Osteoblast (primary cell): Measurements from ENCODE around the gene CRYBG2. TPM values are rescaled to one million over a fixed set of nuclear protein-coding genes. Genes with fewer than 3 reads are reported as not detected.

Source experiments
- DNase-seq: peaks from one replicate; pipeline ENCODE4 v3.0.0; 2011; ENCODE audit warnings: low spot score, mixed read lengths; ENCODE audit not compliant: insufficient read length; ENCODE audit errors: missing footprints
- H2AFZ ChIP-seq: 2 replicates; pipeline ENCODE4 v1.6.0; 2011; ENCODE audit warnings: mild to moderate bottlenecking, low read length
- H3K27ac ChIP-seq: 2 replicates; pipeline ENCODE4 v1.5.1; 2011; ENCODE audit warnings: mild to moderate bottlenecking, low read depth, low read length, moderate library complexity
- H3K27me3 ChIP-seq: 2 replicates; pipeline ENCODE4 v1.6.0; 2012; ENCODE audit warnings: mild to moderate bottlenecking, control low read depth, inconsistent platforms, low read length, moderate library complexity; ENCODE audit not compliant: insufficient read depth
- H3K36me3 ChIP-seq: 2 replicates; pipeline ENCODE4 v1.5.1; 2011; ENCODE audit warnings: mild to moderate bottlenecking, low read length, control low read depth, moderate library complexity; ENCODE audit not compliant: insufficient read depth
- H3K4me1 ChIP-seq: 2 replicates; pipeline ENCODE4 v1.5.1; 2011; ENCODE audit warnings: mild to moderate bottlenecking, low read length, control low read depth, moderate library complexity; ENCODE audit not compliant: insufficient read depth
- H3K4me2 ChIP-seq: 2 replicates; pipeline ENCODE4 v1.6.0; 2011; ENCODE audit warnings: mild to moderate bottlenecking, low read length; ENCODE audit not compliant: insufficient read depth
- H3K4me3 ChIP-seq: fragments of 200-600 bp; sonication (generic); 3 replicates; pipeline ENCODE4 v1.5.1; 2012; ENCODE audit warnings: mild to moderate bottlenecking, low read length, inconsistent platforms; ENCODE audit not compliant: insufficient read depth
- H3K79me2 ChIP-seq: 2 replicates; pipeline ENCODE4 v1.6.0; 2012; ENCODE audit warnings: mild to moderate bottlenecking, low read length, control low read depth, inconsistent platforms; ENCODE audit not compliant: insufficient read depth
- H3K9me3 ChIP-seq: 2 replicates; pipeline ENCODE4 v1.5.1; 2011; ENCODE audit warnings: low read depth, low read length, control low read depth
- H4K20me1 ChIP-seq: 2 replicates; pipeline ENCODE4 v1.6.0; 2012; ENCODE audit warnings: mild to moderate bottlenecking, low read length, control low read depth; ENCODE audit not compliant: insufficient read depth
- total RNA-seq: library from RNA; depleted of rRNA; stranded (reverse); fragments of >200 nt; gene quantifications from 2 replicates; pipeline ENCODE4 v1.2.3, GENCODE V29; 2012
- TF ChIP-seq, protein P1 (sequence below): IDR thresholded peaks from 2 replicates; pipeline ENCODE4 v1.5.1; 2011; ENCODE audit warnings: mild to moderate bottlenecking, low read depth, low read length, moderate library complexity; ENCODE audit errors: extremely low read depth

Gene CRYBG2
- total RNA-seq, 1 donor: not detected

DNA sequence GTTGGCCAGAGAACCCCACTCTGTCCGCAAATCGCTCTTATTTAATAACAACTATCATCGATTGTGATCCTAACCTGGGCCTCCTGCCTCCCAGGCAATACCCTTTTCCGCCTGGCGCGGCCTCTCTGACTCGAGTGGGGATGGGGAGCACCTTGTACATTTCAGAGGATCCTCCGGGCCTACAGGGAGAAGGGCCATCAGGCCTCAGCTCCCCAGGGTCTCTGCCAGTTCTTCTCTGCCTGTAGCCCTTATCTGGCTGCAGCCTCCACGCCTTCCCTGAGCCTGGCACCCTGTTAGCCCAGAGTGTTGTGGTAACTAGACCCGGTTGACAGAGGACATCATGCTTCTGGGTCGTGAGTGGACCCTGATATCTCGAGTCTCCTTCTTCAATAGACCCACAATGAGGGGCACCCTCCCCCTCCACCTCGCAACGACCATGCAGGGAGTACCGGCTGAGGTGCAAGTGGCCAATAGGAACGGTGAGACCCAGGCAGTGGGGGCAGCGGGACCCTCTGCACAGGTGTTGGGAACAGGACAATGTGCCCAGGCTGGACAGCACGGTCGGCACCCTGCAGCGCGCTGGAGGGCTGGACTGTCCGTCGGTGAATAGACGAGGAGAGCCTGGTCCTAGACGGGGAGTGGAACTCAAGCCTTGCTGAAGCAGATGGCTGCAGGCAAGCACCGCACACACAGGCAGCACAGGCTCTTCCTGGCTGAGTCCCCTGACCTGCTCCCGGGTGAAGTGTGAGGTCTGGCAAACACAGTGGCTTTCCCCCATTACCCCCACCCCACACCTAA lies 7.1 kb upstream of the CRYBG2 start:
- Histone ChIP-seq H3K4me2 (no peak overlapping the region), H3K36me3 (no peaks in the 10 kb centered on the region), H3K4me3 (no peak overlapping the region), H2AFZ (no peak overlapping the region), H3K27me3 (peaks cover 62% of the 10 kb centered on the region), H4K20me1 (no peaks in the 10 kb centered on the region), H3K9me3 (no peaks in the 10 kb centered on the region), H3K4me1 (no peaks in the 10 kb centered on the region), H3K27ac (no peak overlapping the region), H3K79me2 (no peaks in the 10 kb centered on the region)
- TF ChIP-seq, protein P1, sequence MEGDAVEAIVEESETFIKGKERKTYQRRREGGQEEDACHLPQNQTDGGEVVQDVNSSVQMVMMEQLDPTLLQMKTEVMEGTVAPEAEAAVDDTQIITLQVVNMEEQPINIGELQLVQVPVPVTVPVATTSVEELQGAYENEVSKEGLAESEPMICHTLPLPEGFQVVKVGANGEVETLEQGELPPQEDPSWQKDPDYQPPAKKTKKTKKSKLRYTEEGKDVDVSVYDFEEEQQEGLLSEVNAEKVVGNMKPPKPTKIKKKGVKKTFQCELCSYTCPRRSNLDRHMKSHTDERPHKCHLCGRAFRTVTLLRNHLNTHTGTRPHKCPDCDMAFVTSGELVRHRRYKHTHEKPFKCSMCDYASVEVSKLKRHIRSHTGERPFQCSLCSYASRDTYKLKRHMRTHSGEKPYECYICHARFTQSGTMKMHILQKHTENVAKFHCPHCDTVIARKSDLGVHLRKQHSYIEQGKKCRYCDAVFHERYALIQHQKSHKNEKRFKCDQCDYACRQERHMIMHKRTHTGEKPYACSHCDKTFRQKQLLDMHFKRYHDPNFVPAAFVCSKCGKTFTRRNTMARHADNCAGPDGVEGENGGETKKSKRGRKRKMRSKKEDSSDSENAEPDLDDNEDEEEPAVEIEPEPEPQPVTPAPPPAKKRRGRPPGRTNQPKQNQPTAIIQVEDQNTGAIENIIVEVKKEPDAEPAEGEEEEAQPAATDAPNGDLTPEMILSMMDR: no peak
- DNase-seq: peak; percentile 55

DNA sequence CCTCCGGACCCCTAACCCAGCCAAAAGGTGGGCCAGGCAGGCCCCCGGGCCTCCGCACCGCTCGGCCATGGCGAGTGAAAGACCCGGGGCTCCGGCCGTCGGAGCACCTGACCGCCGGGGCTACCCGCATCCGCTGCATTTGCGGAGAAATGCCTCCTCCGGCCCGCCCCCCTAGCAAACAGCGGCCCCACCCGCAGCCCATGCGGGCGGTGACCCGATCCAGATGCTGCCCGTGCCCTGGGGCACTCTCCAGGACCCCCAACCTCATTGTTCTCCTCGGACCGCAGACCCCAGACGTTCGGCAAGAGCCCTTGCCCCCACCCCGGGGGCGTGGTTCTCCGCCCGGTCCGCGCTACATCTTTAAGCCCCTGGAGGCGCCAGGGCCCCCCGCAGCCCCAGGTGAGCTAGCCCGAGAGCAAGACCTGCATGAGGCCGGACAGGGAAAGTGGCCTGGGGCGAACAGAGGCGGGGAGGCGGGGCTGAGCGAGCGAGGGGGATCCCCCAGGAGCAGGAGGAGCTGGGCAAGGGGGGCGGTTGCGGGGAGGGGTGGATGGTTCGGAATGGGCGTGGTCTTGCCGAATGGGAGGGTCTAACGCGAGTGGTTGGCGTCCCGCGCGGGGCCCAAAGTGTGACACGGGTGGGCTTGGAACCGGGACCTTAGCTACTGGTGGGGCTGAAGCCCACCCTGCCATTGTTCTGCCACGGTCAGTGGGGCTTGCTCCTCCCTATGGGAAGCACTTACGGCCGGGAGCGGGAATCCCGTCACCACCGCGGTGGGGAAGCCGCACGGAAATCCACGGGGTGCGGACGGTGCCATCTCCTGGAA lies 6.3 kb upstream of the CRYBG2 start:
- TF ChIP-seq, protein P1: no peak
- Histone ChIP-seq H3K4me2 (no peak overlapping the region), H2AFZ (no peak overlapping the region), H3K27ac (no peak overlapping the region), H3K4me1 (no peaks in the 10 kb centered on the region), H3K27me3 (peaks cover 66% of the 10 kb centered on the region), H3K4me3 (no peak overlapping the region), H3K79me2 (no peaks in the 10 kb centered on the region), H4K20me1 (no peaks in the 10 kb centered on the region), H3K36me3 (no peaks in the 10 kb centered on the region), H3K9me3 (no peaks in the 10 kb centered on the region)
- peak; percentile 66 for DNase-seq

DNA sequence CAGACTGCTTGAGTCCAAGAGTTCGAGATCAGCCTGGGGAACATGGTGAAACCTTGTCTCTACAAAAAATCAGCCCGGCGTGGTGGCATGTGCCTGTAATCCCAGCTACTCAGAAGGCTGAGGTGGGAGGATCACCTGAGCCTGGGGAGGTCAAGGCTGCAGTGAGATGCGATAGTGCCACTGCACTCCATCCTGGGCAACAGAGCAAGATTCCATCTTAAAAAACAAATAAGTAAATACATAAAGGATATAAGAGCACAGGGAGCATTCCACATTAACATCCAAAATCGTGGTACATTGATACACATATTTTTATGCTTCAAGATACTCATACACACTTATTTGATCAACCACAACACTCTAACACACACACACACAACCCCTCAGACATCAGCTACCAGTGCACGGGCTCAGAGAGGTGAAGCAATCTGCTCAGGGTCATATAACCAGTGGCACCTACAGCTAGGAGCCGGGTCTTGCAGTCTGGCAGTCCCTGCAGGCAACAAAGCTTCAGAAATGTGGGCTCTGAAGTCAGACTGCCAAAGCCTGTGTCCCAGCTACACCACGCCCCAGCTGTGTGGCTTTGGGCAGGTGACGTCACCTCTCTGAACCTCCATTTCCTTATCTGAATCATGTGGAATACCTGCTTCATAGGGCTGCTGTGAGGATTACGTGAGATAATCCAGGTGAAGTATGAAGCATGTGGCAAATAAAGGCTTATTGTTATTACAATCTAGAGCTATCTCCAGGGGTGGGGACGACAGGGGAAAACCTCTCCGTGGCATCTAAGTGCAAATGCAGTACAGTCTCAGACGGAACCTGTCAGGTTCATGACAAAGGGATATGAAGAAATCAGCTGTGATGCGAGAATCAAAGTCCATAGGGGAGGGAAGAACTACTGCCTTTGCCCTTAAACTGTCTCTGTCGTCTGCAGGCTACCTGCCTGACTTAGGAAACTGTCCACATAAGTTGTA lies 4.8 kb upstream of the CRYBG2 start:
- no peaks in the 10 kb centered on the region for H3K36me3 ChIP-seq
- peaks cover 63% of the 10 kb centered on the region for H3K27me3 ChIP-seq
- DNase-seq: peak; percentile 84
- no peak overlapping the region for H2AFZ ChIP-seq
- no peaks in the 10 kb centered on the region for H3K4me1 ChIP-seq
- no peak overlapping the region for H3K4me3 ChIP-seq
- no peaks in the 10 kb centered on the region for H4K20me1 ChIP-seq
- no peaks in the 10 kb centered on the region for H3K79me2 ChIP-seq
- no peak overlapping the region for H3K27ac ChIP-seq
- H3K4me2 ChIP-seq: no peak overlapping the region
- H3K9me3 ChIP-seq: no peaks in the 10 kb centered on the region
- TF ChIP-seq, protein P1: no peak
